GM19240 (cell line): ENCODE results near the gene SERPINA9.
A peak's percentile ranks its signal among the peaks of the same experiment; 100 is the strongest.
"Not testable (repeated sequence)": the region's sequence is repeated elsewhere in the genome, so short reads cannot be mapped to it uniquely, and the experiment has no call there.

ENCODE experiments used
- DNase-seq: peaks from one replicate; pipeline ENCODE4 v3.0.0; 2011; ENCODE audit warnings: low spot score; ENCODE audit not compliant: insufficient read length

The SERPINA9 gene

DNA sequence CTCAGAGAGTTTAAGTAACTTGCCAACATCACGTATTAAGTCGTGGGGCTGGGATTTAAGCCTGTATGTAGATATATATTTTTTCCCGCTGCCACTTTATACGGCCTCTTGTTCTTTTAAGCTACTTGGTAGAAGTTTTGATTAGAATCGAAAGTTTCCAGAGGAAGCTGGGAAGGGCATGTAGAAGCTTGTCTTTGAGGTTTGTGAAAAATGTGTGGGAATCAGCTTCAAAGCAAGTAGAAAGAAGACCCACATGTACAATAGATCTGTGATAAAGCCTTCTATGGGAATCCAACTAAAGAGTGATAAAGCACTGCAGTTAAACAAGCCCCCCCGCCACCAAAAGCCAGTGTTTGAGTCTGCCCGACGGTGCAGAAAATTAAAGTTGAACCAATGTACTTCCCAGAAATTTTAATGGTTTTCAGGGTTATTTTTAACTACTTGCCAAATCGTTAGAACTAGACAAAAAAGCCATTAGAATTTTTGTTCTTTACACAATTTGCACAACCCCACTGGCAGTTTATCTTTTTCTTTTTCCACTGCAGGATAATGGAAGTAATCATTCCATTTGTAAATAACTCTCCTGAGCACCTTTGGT lies 48.9 kb downstream of the SERPINA9 start:
- no peak for DNase-seq

DNA sequence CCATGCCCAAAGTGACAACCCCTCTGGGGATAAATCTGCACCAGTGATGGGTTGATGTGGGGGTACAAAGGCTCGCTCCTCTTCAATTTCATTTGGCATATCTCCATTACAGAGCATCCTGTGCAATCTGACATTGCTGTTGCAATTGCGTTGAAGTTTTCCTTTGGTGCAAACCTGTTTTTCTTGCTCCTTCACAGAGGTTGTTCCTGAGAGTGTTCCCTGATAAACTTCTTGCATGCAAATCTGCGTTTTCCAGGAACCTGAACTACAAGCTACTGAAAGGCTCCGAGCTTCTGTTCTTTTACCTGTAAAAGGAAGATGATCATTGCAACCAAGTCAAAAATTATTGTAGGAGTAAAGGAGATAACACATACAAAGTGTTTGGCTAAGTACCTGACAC lies 49.5 kb downstream of the SERPINA9 start:
- DNase-seq = no peak

GRCh38 chr14:94424371-94424770 lies 51.6 kb downstream of the SERPINA9 start:
- no peak for DNase-seq

GRCh38 chr14:94423453-94424056 lies 52.4 kb downstream of the SERPINA9 start:
- DNase-seq = peak; percentile 41

GRCh38 chr14:94421316-94421715 lies 54.7 kb downstream of the SERPINA9 start:
- no peak for DNase-seq

DNA sequence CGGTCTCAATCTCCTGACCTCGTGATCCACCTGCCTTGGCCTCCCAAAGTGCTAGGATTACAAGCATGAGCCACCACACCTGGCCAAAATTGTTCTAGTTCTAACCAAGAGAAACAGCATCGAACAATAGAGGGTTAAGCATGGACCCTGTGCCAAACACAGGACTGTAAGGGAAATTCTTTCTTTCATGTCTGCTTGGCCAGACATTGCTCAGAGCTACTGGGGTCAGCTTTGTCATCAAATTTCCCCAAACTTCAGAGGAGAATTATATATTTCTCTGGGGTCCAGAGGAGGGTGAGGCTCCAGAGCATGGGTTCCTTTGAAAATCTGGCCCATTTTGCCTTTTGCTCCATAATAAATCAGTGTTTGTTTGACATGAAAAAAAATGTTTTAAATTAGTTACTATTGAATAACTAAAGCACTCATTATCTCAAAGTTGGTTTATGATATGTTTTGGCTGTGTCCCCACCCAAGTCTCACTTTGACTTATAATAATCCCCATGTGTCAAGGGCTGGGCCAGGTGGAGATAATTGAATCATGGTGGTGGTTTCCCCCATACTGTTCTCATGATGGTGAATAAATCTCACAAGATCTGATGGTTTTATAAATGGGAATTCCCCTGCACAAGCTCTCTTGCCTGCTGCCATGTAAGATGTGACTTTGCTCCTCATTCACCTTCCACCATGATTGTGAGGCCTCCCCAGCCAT lies 58.3 kb downstream of the SERPINA9 start:
- DNase-seq = not testable (repeated sequence)
